Tibial nerve (tissue), 4 donors: ENCODE measurements around the gene DEK. TPM values are rescaled to one million over a fixed set of nuclear protein-coding genes. Genes with fewer than 3 reads are reported as not detected.

Experiments used
- DNase-seq, 2 donors: peaks; one replicate each; pipeline ENCODE4 v3.0.0-alpha.2; 2019; ENCODE audit warnings: low spot score in 2 of 2
- H3K27ac ChIP-seq, 4 donors: fragments of 200-600 bp; sonication (generic) in 3 of 4; one replicate each; pipeline ENCODE4 v1.5.1; 2017 to 2019; ENCODE audit warnings: mild to moderate bottlenecking in 1 of 4
- H3K27me3 ChIP-seq, 2 donors: fragments of 200-600 bp; sonication (generic) in 1 of 2; one replicate each; pipeline versions ENCODE4 v1.5.1 to v1.6.0; 2017 to 2019
- H3K36me3 ChIP-seq, 3 donors: fragments of 200-600 bp; sonication (generic); one replicate each; pipeline ENCODE4 v1.5.1; 2018 to 2019
- H3K4me1 ChIP-seq, 4 donors: fragments of 200-600 bp; sonication (generic) in 3 of 4; one replicate each; pipeline ENCODE4 v1.5.1; 2017 to 2019
- H3K4me3 ChIP-seq, 4 donors: fragments of 200-600 bp; sonication (generic) in 3 of 4; one replicate each; pipeline ENCODE4 v1.5.1; 2017 to 2019; ENCODE audit warnings: mild to moderate bottlenecking in 1 of 4, moderate library complexity in 1 of 4
- H3K9me3 ChIP-seq, 4 donors: fragments of 200-600 bp; sonication (generic) in 3 of 4; one replicate each; pipeline ENCODE4 v1.5.1; 2017 to 2019
- CTCF ChIP-seq, 5 experiments: fragments of 200-600 bp in 3 of 5; fragments of 450-650 bp in 2 of 5; sonication (generic) in 3 of 5; IDR thresholded peaks; one replicate each; pipeline ENCODE4 v1.5.1; 2016 to 2019; ENCODE audit warnings: antibody characterized with exemption in 5 of 5, mild to moderate bottlenecking in 3 of 5, moderate library complexity in 2 of 5
- EP300 ChIP-seq, 2 donors: sonication (generic); formaldehyde crosslinking; IDR thresholded peaks; one replicate each; pipeline ENCODE4 v1.6.1; 2017; ENCODE audit warnings: antibody characterized with exemption in 2 of 2, mild to moderate bottlenecking in 1 of 2
- POLR2A ChIP-seq, 2 donors: fragments of 450-650 bp; IDR thresholded peaks; one replicate each; pipeline ENCODE4 v1.6.1; 2017; ENCODE audit warnings: antibody characterized with exemption in 2 of 2, mild to moderate bottlenecking in 2 of 2, moderate library complexity in 2 of 2
- WGBS, 2 donors: methylation state at CpG; one replicate each; pipeline ENCODE4 v1.1.5; 2018; 5-methylcytosine and 5-hydroxymethylcytosine counted together
- total RNA-seq, 4 donors: library from RNA; depleted of rRNA; stranded (reverse); fragments of >200 nt; gene quantifications; one replicate each; pipeline ENCODE4 v1.1.0, GENCODE V29; 2016

DEK gene
- total RNA-seq, 4 donors from 2014 or later: 112 to 147 (median 123) TPM

- Histone ChIP-seq H3K4me3 (no peak overlapping the region), H3K27me3 (no peaks in the 10 kb centered on the region), H3K4me1 (no peaks in the 10 kb centered on the region), H3K36me3 (peaks cover 0 to 83% (median 2%) of the 10 kb centered on the region in 3 donors), H3K27ac (no peak overlapping the region), H3K9me3 (no peaks in the 10 kb centered on the region)
- 77 to 84% methylated on average over 7 of the region's 7 CpGs for WGBS, 2 donors
- TF ChIP-seq CTCF (IDR thresholded peaks at IDR 0.05): no peak
- DNase-seq: no peak
Measured at GRCh38 chr6:18215436-18215835, 48.9 kb downstream of the DEK start.

- H3K27me3 ChIP-seq: no peaks in the 10 kb centered on the region
- WGBS, 2 donors: 85 to 86% methylated on average over 4 of the region's 4 CpGs
- no peaks in the 10 kb centered on the region for H3K9me3 ChIP-seq
- H3K36me3 ChIP-seq: peaks cover 0 to 82% (median 2%) of the 10 kb centered on the region in 3 donors
- H3K4me3 ChIP-seq: no peak overlapping the region
- no peaks in the 10 kb centered on the region for H3K4me1 ChIP-seq
- no peak for TF ChIP-seq CTCF (IDR thresholded peaks at IDR 0.05)
- TF ChIP-seq EP300 (IDR thresholded peaks at IDR 0.05): no peak
- TF ChIP-seq POLR2A (IDR thresholded peaks at IDR 0.05): no peak
- H3K27ac ChIP-seq: no peak overlapping the region
- no peak for DNase-seq
Measured at GRCh38 chr6:18214003-18214402, 50.3 kb downstream of the DEK start.

GRCh38 chr6:18213439-18213838 is 50.9 kb downstream of the DEK start:
- WGBS, 2 donors: 89 to 95% methylated on average over 9 of the region's 9 CpGs
- no peaks in the 10 kb centered on the region for H3K9me3 ChIP-seq
- H3K27ac ChIP-seq: no peak overlapping the region
- no peaks in the 10 kb centered on the region for H3K4me1 ChIP-seq
- peaks cover 0 to 77% (median 2%) of the 10 kb centered on the region in 3 donors for H3K36me3 ChIP-seq
- H3K27me3 ChIP-seq: no peaks in the 10 kb centered on the region
- TF ChIP-seq CTCF (IDR thresholded peaks at IDR 0.05) (no peak), POLR2A (IDR thresholded peaks at IDR 0.05) (no peak), EP300 (IDR thresholded peaks at IDR 0.05) (no peak)
- H3K4me3 ChIP-seq: no peak overlapping the region
- no peak for DNase-seq

GRCh38 chr6:18212231-18212630 is 52.1 kb downstream of the DEK start:
- H3K27me3 ChIP-seq: no peaks in the 10 kb centered on the region
- DNase-seq: no peak
- H3K9me3 ChIP-seq: no peaks in the 10 kb centered on the region
- 88% methylated on average over 4 of the region's 4 CpGs for WGBS, 2 donors
- peaks cover 0 to 76% (median 2%) of the 10 kb centered on the region in 3 donors for H3K36me3 ChIP-seq
- no peak overlapping the region for H3K4me3 ChIP-seq
- no peaks in the 10 kb centered on the region for H3K4me1 ChIP-seq
- no peak for TF ChIP-seq CTCF (IDR thresholded peaks at IDR 0.05)
- no peak for TF ChIP-seq EP300 (IDR thresholded peaks at IDR 0.05)
- TF ChIP-seq POLR2A (IDR thresholded peaks at IDR 0.05): no peak
- H3K27ac ChIP-seq: no peak overlapping the region

GRCh38 chr6:18211338-18211737 is 53.0 kb downstream of the DEK start:
- Histone ChIP-seq H3K4me1 (no peaks in the 10 kb centered on the region), H3K27me3 (no peaks in the 10 kb centered on the region), H3K9me3 (no peaks in the 10 kb centered on the region), H3K36me3 (peaks cover 0 to 77% (median 0%) of the 10 kb centered on the region in 3 donors), H3K4me3 (no peak overlapping the region), H3K27ac (no peak overlapping the region)
- WGBS, 2 donors: 90 to 98% methylated on average over 6 of the region's 6 CpGs
- no peak for DNase-seq
- TF ChIP-seq EP300 (IDR thresholded peaks at IDR 0.05) (no peak), CTCF (IDR thresholded peaks at IDR 0.05) (no peak), POLR2A (IDR thresholded peaks at IDR 0.05) (no peak)
